ENCODE results near the gene SLC25A21. TPM values are rescaled to one million over a fixed set of nuclear protein-coding genes. Genes with fewer than 3 reads are reported as not detected.
"Not testable (repeated sequence)": the region's sequence is repeated elsewhere in the genome, so short reads cannot be mapped to it uniquely, and the experiment has no call there.

Gene SLC25A21
- total RNA-seq, 1 donor from 2014 or later = 0.24 TPM

GRCh38 chr14:37147310-37147880 is 25.0 kb downstream of the SLC25A21 start:
- DNase-seq (ENCODE audit: low spot score) = no peak
- intact Hi-C loops (cut with DNase I) = no loop called here

DNA sequence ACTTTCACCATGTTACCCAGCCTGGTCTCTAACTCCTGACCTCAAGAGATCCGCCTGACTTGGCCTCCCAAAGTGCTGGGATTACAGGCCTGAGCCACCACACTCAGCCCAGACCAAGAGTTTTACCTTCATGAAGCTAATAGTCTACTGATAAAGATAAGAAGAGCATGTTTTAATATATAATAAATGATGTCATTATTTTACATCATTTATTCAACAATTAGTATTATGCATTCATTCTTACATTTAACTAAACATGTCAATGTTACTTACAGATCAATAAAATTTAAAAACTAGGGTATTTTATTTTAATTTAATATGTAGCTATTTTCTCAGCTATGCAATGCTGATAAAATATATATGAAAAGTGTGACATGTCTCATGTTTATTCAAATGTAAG is 26.0 kb downstream of the SLC25A21 start:
- intact Hi-C loops (cut with DNase I); DNase-seq (ENCODE audit: low spot score): not testable (repeated sequence)

- intact Hi-C loops (cut with DNase I) = no loop called here
- no peak for DNase-seq (ENCODE audit: low spot score)
Observed at GRCh38 chr14:37145395-37145794, 27.0 kb downstream of the SLC25A21 start.

DNA sequence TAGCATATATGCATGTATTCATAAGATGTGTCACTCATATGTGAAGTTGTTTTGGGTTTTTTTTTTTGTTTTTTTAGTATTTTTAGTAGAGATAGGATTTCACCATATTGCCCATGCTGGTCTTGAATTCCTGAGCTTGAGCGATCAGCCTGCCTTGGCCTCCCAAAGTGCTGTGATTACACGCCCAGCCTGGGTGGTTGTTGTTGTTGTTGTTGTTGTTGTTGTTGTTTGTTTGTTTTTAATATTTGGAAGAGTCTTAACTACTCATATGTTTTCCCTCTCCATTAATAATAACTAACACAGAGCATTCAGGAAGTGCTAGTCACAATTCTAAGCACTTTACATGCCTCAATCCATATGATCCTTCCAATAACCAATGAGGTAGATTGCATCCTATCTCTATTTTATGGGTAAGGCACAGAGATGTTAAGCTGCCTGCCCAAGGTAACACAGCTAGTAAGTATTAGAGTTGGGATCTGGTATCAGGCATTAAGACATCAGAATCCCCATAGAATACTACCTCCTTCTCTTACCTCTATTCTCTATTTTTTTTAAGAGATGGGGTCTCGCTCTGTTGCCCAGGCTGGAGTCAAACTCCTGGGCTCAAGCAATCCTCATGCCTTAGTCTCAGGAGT is 27.6 kb downstream of the SLC25A21 start:
- intact Hi-C loops (cut with DNase I) = no loop called here
- no peak for DNase-seq (ENCODE audit: low spot score)

DNA sequence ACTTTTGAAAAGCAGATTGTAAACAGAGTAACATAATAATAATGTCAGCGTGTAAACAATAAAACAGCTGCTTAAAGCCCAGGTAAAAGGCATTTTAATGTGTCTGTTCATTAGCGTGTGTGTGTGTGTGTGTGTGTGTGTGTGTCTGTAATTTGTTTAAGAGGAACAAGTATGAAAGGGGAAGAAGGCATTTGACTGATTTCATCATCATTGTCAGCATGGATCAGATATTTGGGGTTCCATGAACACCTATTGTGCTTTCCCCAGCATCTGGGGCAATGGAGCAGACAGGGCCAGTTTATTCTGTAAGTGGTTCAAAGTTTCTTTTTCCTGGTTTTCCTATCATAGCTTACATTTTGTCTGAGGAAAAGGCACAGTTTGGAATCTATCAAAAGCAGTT is 28.9 kb downstream of the SLC25A21 start:
- no peak for DNase-seq (ENCODE audit: low spot score)
- intact Hi-C loops (cut with DNase I) = no loop called here

DNA sequence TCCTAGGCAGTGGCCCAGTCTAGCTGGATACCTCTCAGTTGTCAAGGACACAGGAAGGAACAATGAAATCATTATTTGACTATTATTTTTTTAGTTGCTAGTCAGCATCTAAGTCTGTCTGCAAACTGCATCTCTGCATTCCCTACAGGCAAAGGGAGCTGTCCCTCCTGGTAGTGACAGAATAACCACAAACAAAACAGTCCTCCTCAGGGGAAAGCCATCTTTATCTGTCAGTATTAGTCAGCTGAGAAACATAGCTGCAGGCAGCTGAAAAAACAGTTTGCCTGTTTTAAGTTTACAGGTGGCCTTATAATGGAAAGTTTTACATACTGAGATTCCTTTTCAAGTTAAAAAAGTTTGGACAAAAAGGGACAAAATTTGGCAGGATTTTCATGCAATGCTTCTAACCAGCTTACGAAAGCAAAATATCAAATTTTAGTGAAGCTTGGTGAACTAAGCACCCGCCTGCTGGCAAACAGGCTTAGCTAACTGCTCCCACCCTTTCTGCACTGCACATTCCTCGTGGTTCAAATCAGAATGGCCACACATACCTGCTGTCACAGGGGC is 29.5 kb downstream of the SLC25A21 start:
- DNase-seq (ENCODE audit: low spot score) = no peak
- intact Hi-C loops (cut with DNase I) = no loop called here

- DNase-seq (ENCODE audit: low spot score) = no peak
- intact Hi-C loops (cut with DNase I) = no loop called here
Observed at GRCh38 chr14:37140176-37140575, 32.2 kb downstream of the SLC25A21 start.

- intact Hi-C loops (cut with DNase I) = no loop called here
- no peak for DNase-seq (ENCODE audit: low spot score)
Observed at GRCh38 chr14:37139710-37140109, 32.7 kb downstream of the SLC25A21 start.

GRCh38 chr14:37138898-37139297 is 33.5 kb downstream of the SLC25A21 start:
- intact Hi-C loops (cut with DNase I) = no loop called here
- DNase-seq (ENCODE audit: low spot score) = no peak

DNA sequence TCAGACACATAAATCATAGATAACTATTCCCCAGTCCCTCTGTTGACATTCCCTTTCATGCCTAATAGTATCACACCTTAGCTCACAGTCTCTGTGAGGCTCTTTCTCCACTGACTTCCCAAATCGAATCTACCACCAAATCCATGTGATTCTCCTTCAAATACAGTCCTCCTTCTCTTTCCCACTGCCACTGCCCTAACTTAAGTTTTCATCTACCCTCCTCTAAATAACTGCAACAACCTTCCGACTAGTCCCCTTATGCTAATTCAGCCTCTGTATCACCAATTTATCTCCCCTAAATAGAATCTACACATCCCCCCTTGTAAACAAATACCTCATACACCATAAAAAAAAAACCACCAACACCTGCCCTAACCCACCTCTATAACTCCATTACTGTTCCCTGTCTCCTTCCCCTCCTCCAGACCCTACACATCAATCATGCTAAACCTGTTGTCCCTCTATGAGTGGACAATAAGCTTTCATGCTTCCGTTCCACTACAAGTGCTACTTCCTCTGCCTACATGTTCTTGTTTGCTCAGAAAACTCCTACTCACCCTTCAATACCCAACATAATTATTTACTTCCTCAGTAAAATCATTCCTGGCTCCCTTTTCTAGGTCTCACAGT is 39.0 kb downstream of the SLC25A21 start:
- intact Hi-C loops (cut with DNase I) = no loop called here
- DNase-seq (ENCODE audit: low spot score) = no peak

DNA sequence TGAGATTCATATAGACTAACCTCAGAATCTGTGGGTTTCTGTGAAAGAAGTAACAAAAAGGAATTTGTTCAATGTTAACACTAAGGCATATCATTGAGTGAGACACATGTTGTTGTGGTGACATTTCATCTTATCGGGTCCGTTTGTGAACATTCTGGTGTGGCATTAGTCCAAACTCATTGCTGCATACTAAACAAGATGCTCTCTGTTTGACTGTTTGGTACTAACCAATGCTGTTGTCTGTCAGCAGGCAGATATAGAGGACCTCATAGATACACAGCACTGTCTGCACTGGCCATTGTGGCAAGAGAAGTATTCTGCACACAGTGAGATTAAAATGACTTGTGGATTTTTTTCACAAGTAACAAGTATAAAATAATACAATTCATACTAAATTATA is 41.2 kb downstream of the SLC25A21 start:
- no peak for DNase-seq (ENCODE audit: low spot score)
- intact Hi-C loops (cut with DNase I) = no loop called here

DNA sequence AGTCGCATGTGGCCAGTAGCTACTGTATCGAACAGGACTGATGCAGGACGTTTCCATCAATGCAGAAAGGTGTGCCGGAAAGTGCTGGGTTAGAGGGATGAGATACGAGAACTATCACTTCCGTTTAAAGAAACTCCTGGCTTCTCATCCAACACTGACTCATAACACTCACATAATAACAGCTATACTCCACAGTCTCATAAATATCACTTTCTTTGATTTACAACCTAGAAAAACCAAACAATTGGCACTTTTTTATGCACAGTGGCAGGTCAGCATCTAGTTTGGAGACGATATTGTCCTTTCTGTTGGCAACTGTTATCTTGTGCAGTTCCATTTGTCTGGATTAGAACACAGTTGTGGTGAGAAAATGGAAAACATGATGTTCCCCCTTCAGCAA is 43.4 kb downstream of the SLC25A21 start:
- intact Hi-C loops (cut with DNase I) = no loop called here
- DNase-seq (ENCODE audit: low spot score) = no peak

DNA sequence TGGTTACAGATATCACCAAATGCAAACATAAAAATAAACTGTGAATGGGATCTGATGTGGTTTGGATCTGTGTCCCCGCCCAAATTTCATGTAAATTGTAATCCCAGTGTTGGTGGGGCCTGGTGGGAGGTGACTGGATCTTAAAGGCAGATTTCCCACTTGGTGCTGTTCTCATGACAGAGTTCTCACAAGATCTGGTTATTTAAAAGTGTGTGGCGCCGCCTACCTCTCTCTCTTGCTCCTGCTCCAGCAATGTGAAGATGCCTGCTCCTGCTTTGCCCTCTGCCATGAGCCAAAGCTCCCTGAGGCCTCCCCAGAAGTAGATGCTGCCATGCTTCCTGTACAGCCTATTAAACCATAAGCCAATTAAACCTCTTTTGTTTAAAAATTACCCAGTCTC is 47.8 kb downstream of the SLC25A21 start:
- DNase-seq (ENCODE audit: low spot score) = no peak
- intact Hi-C loops (cut with DNase I) = no loop called here

DNA sequence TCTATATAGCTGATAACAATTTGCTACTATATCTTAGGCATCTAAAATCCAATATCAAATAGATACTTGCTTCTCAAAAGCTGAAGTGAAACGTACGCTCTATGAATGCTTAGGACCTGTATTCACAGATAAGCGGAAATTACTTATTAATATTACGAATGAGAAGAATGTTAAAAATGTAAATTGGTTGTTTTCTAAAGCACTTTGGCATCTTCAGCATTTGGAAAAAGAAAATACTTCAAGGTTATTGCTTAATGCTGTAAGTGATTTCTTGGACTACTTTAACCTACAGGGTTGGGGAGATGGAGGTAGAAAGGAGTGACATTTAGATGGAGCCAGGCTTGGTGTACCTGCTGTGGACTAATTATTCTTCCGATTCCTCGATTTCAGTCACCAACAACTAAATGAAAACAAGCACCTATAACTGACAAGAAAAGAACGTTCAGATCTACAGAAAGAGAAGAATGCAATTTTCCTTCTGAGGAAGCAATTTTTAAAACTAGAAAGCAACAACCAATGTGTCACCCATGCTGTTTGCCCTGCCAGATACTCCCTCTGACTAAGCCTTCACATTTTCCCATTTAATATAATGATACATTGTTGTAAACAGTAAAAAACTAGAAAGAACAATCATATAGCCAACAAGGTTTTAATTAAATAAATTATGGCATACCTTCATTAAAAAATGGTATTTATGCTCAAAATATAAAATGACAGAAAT is 49.3 kb downstream of the SLC25A21 start:
- intact Hi-C loops (cut with DNase I) = no loop called here
- no peak for DNase-seq (ENCODE audit: low spot score)

DNA sequence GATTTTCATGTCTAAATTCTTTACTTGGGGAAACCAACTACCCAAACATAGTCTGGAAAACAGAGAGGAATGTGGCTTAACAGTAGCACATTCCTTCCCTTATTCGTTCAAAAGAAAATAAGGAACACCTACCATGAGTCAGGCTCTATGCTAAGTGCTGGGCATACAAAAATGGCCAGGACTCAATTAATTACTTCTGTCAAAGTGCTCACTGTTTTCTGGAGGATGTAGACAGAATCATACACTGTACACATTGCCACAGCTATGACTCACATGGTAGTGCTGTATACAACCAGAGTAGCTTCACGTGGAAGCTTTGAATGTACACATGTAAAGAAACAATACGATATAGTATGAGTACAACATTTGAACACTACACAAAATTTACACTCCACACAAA is 50.1 kb downstream of the SLC25A21 start:
- intact Hi-C loops (cut with DNase I) = no loop called here
- DNase-seq (ENCODE audit: low spot score) = no peak

DNA sequence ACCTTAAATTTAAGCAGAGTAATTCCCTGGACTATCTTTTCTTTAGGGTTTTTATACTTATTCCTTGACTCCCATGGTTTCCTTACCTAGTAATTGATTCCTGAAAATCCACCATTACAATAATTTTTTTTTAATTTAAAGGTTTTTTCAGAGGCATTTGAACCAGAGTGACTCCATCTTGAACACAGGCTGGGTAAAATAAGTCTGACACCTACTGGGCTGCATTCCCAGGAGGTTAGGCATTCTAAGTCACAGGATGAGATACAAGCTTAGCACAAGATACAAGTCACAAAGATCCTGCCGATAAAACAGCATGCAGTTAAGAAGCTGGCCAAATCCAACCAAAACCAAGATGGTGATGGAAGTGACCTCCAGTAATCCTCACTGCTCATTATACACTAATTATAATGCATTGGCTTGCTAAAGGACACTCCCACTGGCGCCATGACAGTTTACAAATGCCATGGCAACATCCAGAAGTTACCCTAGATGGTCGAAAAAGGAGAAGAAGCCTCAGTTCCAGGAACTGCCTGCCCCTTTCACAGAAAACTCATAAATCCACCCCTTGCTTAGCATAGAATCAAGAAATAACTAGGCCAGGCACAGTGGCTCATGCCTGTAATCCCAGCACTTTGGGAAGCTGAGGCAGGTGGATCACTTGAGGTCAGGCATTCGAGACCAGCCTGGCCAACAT is 53.6 kb downstream of the SLC25A21 start:
- intact Hi-C loops (cut with DNase I) = no loop called here
- DNase-seq (ENCODE audit: low spot score) = no peak

GRCh38 chr14:37116933-37117849 is 55.2 kb downstream of the SLC25A21 start:
- DNase-seq (ENCODE audit: low spot score) = no peak
- intact Hi-C loops (cut with DNase I) = no loop called here

- DNase-seq (ENCODE audit: low spot score) = no peak
- intact Hi-C loops (cut with DNase I) = no loop called here
Observed at GRCh38 chr14:37115406-37115805, 57.0 kb downstream of the SLC25A21 start.

- intact Hi-C loops (cut with DNase I) = no loop called here
- no peak for DNase-seq (ENCODE audit: low spot score)
Observed at GRCh38 chr14:37114559-37114958, 57.8 kb downstream of the SLC25A21 start.

Measured in cardiac septum (tissue), 1 donor.